Astrocyte of the spinal cord (primary cell): Measurements from ENCODE around the gene HOXA1.

Experiments used
- DNase-seq: peaks from one replicate; pipeline ENCODE4 v3.0.0; 2011; ENCODE audit warnings: low read depth, low spot score
- H3K4me3 ChIP-seq: 2 replicates; pipeline ENCODE4 v1.5.1; 2011; ENCODE audit warnings: low read depth, mild to moderate bottlenecking, low read length, moderate library complexity
- in situ Hi-C: cut with HindIII; loops from 2 replicates; pipeline ENCODE4 v1.10.0; 2017; ENCODE audit warnings: low sequenced_read_pairs
- TF ChIP-seq, protein P1 (sequence below): IDR thresholded peaks from 2 replicates; pipeline ENCODE4 v1.5.1; 2012; ENCODE audit warnings: low read depth, mild to moderate bottlenecking, low read length, inconsistent platforms

HOXA1 gene

GRCh38 chr7:27131390-27131819 is 35.6 kb upstream of the HOXA1 start:
- no peak for DNase-seq
- TF ChIP-seq, protein P1, sequence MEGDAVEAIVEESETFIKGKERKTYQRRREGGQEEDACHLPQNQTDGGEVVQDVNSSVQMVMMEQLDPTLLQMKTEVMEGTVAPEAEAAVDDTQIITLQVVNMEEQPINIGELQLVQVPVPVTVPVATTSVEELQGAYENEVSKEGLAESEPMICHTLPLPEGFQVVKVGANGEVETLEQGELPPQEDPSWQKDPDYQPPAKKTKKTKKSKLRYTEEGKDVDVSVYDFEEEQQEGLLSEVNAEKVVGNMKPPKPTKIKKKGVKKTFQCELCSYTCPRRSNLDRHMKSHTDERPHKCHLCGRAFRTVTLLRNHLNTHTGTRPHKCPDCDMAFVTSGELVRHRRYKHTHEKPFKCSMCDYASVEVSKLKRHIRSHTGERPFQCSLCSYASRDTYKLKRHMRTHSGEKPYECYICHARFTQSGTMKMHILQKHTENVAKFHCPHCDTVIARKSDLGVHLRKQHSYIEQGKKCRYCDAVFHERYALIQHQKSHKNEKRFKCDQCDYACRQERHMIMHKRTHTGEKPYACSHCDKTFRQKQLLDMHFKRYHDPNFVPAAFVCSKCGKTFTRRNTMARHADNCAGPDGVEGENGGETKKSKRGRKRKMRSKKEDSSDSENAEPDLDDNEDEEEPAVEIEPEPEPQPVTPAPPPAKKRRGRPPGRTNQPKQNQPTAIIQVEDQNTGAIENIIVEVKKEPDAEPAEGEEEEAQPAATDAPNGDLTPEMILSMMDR = no peak
- H3K4me3 ChIP-seq = peak overlapping the region; percentile 45
- in situ Hi-C loops = no loop called here

DNA sequence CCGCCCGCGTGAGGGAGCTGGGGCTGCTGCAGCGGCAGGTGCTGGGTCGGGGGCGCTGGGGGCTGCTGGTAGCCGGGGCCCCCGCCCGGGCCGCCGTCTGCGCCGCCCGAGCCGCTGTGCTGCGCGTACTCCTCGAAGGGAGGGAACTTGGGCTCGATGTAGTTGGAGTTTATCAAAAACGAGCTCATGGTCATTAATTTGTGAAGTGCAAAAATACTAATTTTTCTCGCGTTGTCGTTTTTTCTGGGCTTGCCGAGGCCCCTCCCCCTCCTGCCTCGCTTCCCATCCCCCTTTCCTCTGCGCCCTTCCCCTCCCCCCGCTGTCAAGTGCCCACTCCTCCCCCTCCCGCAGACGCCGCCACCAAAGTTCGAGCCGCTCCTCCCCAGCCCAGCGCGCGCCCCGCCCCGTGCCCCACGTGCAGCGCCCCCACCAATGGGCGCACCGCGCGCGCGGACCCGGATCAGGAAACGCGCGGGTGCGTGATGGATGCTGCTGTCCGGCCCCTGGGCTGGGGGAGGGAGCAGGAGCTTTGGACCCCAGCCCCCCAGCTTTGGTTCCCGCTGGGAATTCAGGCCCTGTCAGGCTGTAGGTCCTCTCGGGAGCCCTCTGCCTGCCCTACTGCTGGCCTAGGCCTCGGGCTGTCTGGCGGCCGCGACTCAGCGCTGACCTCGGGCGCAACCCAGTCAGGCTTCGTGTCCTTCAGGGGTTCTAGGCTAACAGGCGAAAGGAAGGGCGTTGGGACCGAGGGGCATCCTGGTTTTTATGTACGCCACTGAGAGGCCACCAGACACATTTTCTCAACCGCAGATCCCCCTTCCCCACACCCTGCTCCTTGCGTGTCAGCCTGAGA is 35.0 kb upstream of the HOXA1 start, which contains the start of gene HOXA4:
Gene HOXA4 (minus strand): TSS at position 218 of the 850 bp plus-strand sequence. CDS start 24 bp downstream, at position 194.
- TF ChIP-seq, protein P1 = no peak
- in situ Hi-C loops = no loop called here
- H3K4me3 ChIP-seq = peak within 1 kb of the TSS; percentile 53
- DNase-seq = peak; percentile 92

DNA sequence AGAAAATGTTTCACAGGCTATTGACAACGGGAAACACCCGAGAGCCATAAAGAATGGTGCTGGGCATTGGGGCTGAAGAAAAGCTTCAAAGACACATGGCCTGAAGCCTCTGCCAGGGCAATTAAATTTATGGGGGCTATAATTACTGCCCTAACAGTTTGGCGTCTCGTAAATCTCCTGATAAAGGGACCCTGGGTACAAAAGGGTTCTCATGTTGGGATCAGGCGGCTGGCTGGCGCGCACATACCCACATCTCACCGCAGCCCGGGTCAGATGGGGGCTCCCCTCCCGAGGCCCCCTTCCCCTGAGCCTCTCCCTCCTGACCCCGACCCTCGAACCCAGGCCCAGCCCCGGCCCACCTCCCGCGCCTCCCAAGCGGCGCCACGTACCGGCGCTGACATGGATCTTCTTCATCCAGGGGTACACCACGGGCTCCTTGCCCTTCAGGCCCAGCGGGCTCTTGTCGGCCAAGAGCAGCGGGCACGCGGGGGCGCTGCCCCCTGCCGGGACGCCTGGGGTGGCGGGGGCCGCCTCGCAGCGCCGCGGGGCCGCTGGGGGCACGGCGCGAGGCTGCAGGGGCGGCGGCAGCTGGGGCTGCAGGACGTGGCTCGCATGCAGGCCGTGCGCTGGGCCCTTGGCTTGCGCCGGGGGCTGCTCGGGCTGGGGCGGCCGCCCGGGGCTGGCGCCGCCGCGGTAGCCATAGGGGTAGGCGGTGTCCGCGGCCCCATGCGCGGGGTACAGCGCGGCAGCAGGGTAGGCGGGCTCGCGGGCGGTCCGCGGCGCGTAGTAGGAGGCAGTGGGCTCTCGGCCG is 34.1 kb upstream of the HOXA1 start:
- in situ Hi-C loops = loop anchor here (10.0 kb wide), 1 partner anchor 275 kb away; no protein-coding TSS in a partner anchor
- DNase-seq = no peak
- peak overlapping the region; percentile 53 for H3K4me3 ChIP-seq
- TF ChIP-seq, protein P1 = no peak

DNA sequence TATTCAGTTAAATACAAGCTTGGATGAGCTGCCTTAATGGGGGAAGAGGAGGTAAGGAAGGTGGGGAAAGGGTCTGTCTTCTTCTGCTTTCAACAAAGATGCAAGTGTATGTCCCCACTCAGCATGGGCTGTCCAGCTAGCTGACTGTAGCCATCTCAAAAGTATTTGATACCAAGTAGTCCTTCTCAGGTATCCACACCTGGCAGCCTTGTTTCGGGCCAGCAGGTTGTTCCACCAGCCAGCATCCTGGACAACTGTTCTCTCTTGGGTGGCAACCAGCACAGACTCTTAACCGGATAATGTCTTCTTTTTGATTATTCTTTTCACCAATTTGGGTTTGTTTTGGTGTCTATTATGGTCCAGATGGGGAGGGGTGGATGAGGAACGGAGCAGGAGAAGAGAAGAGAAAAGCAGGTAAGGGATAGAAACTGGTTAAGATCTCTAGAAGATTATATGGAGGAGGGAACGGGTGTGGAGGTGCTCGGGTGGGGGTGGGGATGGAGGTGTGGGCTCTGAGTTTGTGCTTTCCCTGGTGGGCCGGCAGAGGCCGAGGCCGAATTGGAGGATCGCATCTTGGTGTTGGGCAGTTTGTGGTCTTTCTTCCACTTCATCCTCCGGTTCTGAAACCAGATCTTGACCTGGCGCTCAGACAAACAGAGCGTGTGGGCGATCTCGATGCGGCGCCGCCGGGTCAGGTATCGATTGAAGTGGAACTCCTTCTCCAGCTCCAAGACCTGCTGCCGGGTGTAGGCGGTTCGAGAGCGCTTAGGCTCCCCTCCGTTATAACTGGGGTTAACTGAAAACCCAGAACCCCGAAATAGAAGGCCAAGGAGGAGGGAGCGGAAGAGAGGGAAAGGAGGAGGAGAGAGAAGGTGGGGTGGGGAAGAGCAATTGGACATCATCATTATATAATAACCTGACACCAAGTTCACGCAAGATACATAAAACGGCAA is 33.3 kb upstream of the HOXA1 start:
- DNase-seq = no peak
- TF ChIP-seq, protein P1 = no peak
- peak overlapping the region; percentile 53 for H3K4me3 ChIP-seq
- in situ Hi-C loops = loop anchor here (10.0 kb wide), 1 partner anchor 274 kb away; no protein-coding TSS in a partner anchor

DNA sequence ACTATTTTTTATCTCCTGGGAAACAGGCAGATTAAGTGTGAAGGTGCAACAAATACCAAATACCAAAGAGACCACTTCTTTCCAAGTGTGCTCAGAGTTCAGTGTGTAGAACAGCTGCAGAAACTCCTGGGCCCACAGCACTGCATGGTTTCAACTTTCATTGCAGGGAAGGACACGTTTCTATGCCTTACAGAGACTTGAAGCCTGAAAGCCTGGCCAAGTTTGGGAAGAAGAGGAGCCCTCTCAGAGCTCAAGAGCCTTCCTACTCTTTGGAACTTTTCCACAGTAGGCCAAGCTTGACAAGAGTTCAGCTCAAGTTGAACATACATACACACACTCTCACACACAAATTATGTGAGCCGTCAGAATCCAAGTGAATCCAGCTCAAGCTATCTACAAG is 32.2 kb upstream of the HOXA1 start:
- in situ Hi-C loops = loop anchor here (10.0 kb wide), 1 partner anchor 273 kb away; no protein-coding TSS in a partner anchor
- DNase-seq = peak; percentile 76
- TF ChIP-seq, protein P1 = no peak
- no peak overlapping the region for H3K4me3 ChIP-seq
